Measurements from ENCODE around the gene KRTDAP.
A peak's percentile ranks its signal among the peaks of the same experiment; 100 is the strongest.

The KRTDAP gene

DNA sequence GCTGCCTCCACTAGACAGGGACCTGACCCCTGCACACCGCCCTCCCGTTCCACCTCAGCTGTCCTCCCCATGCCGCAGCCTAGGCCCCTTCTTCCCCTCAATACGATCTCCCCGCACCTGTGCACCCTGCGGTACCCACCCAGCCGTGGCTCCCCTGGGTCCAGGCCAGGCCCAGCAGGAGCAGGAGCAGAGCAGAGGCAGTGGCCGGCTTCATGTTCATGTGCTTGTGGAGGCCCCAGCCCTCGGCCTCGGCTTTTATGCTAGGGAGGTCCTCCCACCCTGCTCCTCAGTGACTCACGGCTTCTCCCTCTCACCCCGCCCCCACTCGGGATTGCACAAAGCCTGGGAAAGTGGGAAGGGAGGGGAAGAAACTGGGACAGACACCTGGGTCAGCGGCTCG, 11.4 kb upstream of the KRTDAP start:
- no peak overlapping the region for H3K4me3 Mint-ChIP-seq
- H3K27me3 Mint-ChIP-seq, result peaks cover 8% of the 10 kb centered on the region
- H3K4me1 Mint-ChIP-seq, result no peaks in the 10 kb centered on the region
- H3K9me3 Mint-ChIP-seq, result no peaks in the 10 kb centered on the region
- H3K27ac Mint-ChIP-seq, result no peak overlapping the region
- no peaks in the 10 kb centered on the region for H3K36me3 Mint-ChIP-seq

DNA sequence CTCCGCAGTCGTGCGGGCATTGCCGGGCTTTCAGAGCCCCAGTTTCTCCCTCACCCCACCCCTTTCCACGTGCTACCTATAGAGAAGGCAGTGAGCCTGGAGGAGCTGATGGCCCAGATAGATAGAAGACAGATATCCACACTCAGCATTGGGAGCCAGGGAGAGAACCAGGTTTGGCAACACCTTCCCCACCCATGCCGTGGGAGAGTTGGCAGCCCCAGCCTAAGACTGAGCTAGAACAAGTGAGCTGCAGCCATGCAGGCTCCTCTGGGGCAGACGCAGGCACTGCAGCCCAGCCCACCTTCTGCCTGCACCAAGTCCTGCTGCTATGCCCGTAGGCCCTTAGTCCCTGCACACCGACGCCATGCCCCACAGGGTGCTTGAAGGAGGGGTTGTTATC, 10.3 kb upstream of the KRTDAP start:
- Mint-ChIP-seq H3K9me3 (no peaks in the 10 kb centered on the region), H3K27me3 (peaks cover 8% of the 10 kb centered on the region), H3K4me1 (no peaks in the 10 kb centered on the region), H3K4me3 (no peak overlapping the region), H3K36me3 (no peaks in the 10 kb centered on the region), H3K27ac (no peak overlapping the region)

DNA sequence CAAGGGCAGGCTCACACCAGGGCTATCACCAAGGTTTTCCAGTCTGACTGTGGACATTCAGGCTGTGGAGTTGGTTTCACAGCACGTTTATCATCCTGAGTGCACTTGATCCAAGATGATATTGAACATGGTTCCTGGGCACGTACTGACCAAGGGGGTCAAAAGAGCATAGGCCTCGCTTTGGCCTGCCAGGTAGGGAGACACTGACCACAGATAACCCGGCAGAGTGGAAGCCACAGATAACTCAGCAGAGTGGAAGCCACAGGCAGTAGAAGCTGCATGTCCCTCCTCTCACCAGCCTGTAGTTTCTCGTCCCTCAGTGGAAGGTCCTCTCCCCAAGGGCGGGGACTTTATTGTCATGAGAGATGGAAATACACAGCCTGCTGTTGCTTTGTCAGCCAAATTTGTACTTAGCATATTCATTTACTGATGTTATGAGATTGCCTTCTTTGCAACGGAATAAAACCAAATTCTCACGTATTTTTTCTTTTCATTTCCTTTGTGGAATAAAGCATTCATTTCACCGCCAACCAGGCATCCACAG, 8.8 kb upstream of the KRTDAP start:
- H3K4me1 Mint-ChIP-seq, result peaks cover 8% of the 10 kb centered on the region
- H3K4me3 Mint-ChIP-seq, result no peak overlapping the region
- H3K36me3 Mint-ChIP-seq, result no peaks in the 10 kb centered on the region
- no peak overlapping the region for H3K27ac Mint-ChIP-seq
- H3K27me3 Mint-ChIP-seq, result peaks cover 3% of the 10 kb centered on the region
- no peaks in the 10 kb centered on the region for H3K9me3 Mint-ChIP-seq

DNA sequence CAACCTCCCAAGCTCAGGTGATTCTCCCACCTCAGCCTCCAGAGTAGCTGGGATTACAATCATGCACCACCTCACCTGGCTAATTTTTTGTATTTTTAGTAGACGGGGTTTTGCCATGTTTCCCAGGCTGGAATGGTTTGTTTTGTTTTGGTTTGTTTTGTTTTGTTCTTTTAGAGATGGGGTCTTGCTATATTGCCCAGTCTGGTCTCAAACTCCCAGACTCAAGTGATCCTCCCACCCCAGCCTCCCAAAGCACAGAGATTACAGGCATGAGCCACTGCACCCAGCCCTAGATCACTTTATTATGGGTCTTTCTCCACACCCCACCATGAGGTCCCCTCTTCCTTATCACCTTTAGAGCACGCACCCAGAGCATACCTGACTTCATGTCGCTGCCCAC, 8.0 kb upstream of the KRTDAP start:
- no peak overlapping the region for H3K4me3 Mint-ChIP-seq
- H3K27ac Mint-ChIP-seq, result no peak overlapping the region
- peaks cover 3% of the 10 kb centered on the region for H3K27me3 Mint-ChIP-seq
- H3K4me1 Mint-ChIP-seq, result peaks cover 8% of the 10 kb centered on the region
- no peaks in the 10 kb centered on the region for H3K9me3 Mint-ChIP-seq
- H3K36me3 Mint-ChIP-seq, result no peaks in the 10 kb centered on the region

DNA sequence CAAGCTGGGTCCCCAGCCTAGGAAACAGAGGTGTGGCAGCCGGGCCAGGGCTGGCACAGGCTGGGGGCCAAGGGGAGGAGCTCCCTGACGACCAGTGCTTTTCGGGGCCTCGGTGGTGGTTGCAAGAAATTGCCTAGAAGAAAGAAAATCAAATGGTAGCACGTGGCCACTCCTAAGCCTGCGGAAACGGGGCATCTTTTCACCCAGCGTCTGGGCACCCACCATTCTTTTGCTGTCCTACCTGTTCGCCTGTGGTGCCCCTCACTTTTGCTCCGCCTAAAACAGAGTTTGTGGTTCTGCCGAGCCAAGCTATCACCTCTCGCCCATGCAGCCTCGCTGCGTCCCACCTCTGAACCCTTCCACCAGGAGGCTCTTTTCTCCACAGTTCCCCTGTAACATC, 7.1 kb upstream of the KRTDAP start:
- peaks cover 8% of the 10 kb centered on the region for H3K4me1 Mint-ChIP-seq
- no peaks in the 10 kb centered on the region for H3K9me3 Mint-ChIP-seq
- H3K27ac Mint-ChIP-seq, result no peak overlapping the region
- no peaks in the 10 kb centered on the region for H3K36me3 Mint-ChIP-seq
- no peak overlapping the region for H3K4me3 Mint-ChIP-seq
- peaks cover 2% of the 10 kb centered on the region for H3K27me3 Mint-ChIP-seq

DNA sequence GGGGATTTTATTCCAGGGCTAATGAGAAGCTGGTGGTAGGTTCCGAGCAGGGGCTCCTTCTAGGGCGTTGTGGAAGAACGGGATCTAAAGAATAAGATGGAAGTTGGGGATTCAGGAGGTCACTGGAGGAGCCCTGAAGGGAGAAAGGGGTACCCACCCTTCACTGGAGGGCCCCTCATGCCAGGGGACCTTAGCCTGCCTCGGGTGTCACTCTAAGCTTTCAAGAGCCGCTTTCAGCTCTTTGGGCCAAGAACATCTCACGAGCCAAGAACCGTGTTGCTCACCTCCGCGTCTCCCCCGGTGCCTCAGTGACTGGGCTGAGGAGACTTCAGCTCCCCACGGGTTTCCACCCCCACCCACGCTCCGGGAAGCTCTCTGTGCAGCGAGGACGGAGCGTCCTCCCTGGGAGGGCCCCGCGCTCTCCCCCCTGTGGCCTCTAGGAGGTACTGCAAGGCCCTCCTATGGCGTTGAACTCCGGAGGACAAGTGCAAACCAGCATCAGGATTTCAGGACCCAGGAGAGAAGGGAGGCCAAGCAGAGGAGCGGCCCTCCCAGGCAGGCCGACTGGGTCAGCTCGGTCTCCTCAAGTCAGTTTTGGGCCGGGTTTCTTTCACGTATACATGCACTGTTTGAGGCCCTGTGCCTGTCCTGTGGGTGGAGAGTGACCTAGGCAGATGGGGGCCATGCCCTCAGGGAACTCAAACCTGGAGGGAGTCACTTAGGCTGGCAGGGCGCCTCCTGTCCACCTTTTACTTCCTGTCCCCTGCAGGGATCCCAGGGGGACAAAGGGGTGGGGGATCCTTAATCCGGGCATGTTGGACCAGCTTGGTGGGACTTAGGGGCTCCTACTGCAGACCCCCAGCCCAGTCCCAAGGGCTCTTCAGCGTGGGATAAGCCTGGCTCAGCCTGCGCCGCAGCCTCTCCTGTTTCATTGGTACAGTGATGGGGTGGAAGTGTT, 5.1 kb upstream of the KRTDAP start:
- peaks cover 8% of the 10 kb centered on the region for H3K4me1 Mint-ChIP-seq
- H3K36me3 Mint-ChIP-seq, result no peaks in the 10 kb centered on the region
- peak overlapping the region; percentile 27 for H3K4me3 Mint-ChIP-seq
- no peaks in the 10 kb centered on the region for H3K27me3 Mint-ChIP-seq
- no peak overlapping the region for H3K27ac Mint-ChIP-seq
- no peaks in the 10 kb centered on the region for H3K9me3 Mint-ChIP-seq

DNA sequence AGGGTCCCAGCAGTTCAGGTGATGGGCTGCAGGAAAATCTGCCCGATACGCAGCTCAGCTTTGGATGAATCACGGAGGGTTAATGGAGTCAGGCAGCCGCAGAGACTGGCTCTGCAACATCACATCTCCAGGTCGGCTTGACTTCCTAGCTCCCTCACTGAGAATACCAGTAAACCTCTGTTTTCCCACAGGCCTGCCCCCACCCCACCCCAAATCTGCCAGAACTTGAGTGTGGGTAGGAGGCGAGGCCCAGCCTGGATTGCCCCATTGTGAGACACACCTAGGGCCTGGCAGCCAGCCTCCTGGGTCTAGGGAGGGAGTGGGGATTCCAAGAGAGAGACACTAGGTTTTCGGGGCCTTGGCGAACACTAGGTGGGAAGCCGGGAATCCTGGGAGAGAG, 3.7 kb upstream of the KRTDAP start:
- Mint-ChIP-seq H3K4me1 (peaks cover 8% of the 10 kb centered on the region), H3K27ac (no peak overlapping the region), H3K9me3 (no peaks in the 10 kb centered on the region), H3K36me3 (no peaks in the 10 kb centered on the region), H3K27me3 (no peaks in the 10 kb centered on the region), H3K4me3 (no peak overlapping the region)

DNA sequence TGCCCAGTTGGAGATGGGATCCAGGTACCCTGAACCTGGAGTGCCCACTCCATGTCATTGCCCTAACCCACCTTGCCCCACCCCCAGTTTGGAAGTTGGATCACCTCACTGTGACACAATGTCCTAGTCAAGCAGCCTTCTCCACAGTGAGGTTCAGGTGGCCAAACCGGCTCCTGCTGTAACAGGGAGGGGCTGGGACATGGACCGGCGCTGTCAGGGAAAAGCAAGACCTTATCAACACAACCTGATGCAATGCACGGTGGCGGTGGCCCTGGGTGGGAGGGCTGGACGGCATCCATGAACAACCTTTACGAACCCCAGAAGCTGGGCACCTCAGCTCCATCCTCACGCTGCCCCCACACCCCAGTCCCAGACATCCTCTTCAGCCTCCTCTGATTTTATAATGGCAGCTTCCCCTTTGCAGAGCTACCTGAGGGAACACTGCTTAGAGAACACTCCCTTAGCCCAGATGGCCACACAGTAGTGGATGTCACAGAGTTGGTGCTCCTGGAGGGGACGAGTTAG, 1.6 kb upstream of the KRTDAP start:
- Mint-ChIP-seq H3K27me3 (no peaks in the 10 kb centered on the region), H3K27ac (no peak overlapping the region), H3K4me3 (no peak overlapping the region)

DNA sequence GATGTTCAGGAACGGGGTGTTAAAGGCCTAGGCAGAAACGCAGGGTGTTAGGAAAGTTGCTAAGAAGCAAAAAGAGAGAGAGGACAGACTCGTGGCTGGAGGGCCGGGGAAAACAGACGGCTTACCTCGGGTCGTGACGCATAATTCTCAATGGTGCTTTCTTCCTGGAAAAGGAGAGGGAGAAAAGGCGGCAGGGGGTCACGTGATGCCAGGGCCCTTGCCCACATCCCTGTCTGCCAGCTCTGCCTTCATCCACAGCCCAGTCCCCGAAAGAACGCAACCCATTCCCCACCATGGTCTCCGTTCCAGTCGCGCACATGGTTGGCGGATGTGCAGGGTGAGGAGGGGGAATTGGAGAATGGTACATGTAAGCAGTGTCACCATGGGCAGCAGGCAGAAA, 1.6 kb downstream of the KRTDAP start:
- H3K27ac Mint-ChIP-seq, result peak overlapping the region; percentile 26
- no peaks in the 10 kb centered on the region for H3K4me1 Mint-ChIP-seq
- no peak overlapping the region for H3K4me3 Mint-ChIP-seq

More for the DNA sequence above, 1.6 kb upstream of the KRTDAP start:
- Mint-ChIP-seq H3K4me1 (peaks cover 8% of the 10 kb centered on the region), H3K9me3 (no peaks in the 10 kb centered on the region), H3K36me3 (no peaks in the 10 kb centered on the region)

DNA sequence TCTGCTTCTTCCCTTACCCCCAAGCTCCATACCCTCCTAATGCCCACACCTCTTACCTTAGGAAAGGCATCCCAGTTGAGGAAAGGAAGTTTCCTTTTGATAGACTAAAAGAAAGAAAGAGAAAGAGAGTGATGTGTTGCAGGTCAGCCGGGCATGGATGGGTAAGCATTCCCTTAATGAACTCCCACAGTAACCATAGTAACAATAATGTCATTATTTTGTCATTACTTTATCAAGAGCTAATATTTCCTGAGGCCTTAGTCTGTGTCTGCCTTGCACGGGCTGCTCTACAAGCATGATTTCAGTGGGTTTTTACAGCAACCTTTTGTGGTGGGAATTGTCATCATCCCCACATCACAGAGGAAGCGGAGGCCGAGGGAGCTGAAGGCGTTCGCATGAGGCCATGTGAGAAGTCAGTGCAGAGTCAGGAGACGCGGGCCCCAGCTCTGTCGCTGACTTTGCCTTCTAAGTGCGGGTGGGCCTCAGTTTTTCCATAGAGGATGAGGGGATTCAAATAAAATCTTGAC, 2.5 kb downstream of the KRTDAP start:
- H3K27ac Mint-ChIP-seq, result no peak overlapping the region
- no peaks in the 10 kb centered on the region for H3K4me1 Mint-ChIP-seq
- no peaks in the 10 kb centered on the region for H3K36me3 Mint-ChIP-seq
- peaks cover 2% of the 10 kb centered on the region for H3K27me3 Mint-ChIP-seq
- no peaks in the 10 kb centered on the region for H3K9me3 Mint-ChIP-seq
- H3K4me3 Mint-ChIP-seq, result no peak overlapping the region

More for the DNA sequence above, 1.6 kb downstream of the KRTDAP start:
- Mint-ChIP-seq H3K9me3 (no peaks in the 10 kb centered on the region), H3K27me3 (no peaks in the 10 kb centered on the region), H3K36me3 (no peaks in the 10 kb centered on the region)

DNA sequence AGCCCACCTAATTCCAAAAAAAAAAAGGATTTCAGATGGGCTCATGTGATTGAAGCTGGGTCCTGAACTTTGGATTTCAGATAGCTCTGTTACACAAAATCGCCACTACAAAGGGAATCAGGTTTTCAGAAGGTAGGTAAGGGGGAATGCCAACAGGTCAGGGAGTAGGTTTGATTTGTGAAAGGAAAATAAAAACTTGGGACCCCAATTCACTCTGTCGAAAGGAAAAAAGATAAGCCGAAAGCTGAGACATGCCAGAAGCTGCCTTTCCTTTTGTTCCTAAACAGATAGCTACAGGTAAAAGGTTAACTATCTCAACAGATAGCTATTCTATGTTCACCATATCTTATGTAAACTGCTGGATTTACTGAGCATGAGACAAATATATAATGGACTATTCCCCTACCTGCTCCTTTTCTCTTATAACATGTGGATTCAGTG, 4.0 kb downstream of the KRTDAP start:
- Mint-ChIP-seq H3K27ac (no peak overlapping the region), H3K27me3 (peaks cover 2% of the 10 kb centered on the region), H3K36me3 (no peaks in the 10 kb centered on the region), H3K4me1 (no peaks in the 10 kb centered on the region), H3K9me3 (no peaks in the 10 kb centered on the region), H3K4me3 (no peak overlapping the region)

DNA sequence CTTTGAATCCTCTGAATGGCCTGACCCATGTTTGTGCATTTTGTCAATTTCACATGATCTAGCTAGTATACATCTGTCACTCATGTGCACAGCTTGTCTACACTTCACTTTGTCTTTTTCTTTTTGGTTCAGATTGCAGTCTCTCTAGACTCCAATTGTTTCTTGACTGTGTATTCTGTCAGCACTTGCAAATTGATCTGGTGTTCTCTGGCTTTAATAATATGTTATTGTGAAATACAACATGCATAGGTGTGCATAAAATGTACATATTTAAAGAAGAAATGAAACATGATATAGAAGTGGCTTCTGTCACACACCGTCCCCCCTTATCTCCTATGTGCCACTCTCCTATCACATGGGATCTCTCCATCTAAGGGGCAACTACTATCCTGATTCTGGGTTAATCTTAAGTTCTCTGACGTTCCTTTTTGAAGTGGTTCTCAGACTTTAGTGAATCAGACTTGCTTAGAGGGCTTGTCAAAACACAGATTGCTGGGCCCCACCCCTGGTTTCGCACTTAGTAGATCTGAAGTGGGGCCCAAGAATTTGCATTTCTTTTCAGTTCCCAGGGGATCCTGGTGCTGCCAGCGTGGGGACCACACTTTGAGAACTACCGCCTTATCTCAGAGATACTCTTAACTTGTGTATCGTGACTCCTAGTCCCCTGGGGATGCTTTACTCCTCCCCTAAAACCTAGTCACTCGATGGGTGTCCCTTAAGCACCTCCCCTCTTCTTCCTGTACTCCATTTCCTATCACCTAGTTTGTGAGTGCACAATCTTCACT, 5.8 kb downstream of the KRTDAP start:
- no peak overlapping the region for H3K4me3 Mint-ChIP-seq
- H3K27ac Mint-ChIP-seq, result no peak overlapping the region
- no peaks in the 10 kb centered on the region for H3K9me3 Mint-ChIP-seq
- no peaks in the 10 kb centered on the region for H3K4me1 Mint-ChIP-seq
- no peaks in the 10 kb centered on the region for H3K36me3 Mint-ChIP-seq
- H3K27me3 Mint-ChIP-seq, result peaks cover 2% of the 10 kb centered on the region

DNA sequence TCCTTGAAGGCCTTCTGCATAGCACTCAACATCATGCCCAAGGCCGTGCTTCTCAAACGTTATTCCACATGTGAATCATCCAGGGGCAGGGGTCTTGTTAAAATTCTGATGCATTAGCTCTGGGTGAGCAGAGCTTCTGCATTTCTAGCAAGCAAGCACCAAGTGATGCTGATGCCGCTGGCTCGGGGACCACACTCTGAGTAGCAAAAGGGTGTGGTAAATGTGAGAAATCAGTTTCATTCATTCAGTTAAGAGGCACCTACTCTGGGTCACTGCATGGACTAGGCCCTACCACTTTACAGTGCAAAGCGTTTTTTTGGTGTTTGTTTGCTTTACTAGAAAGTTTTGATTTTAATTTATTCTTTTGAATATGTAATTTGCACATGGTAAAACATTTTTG, 7.2 kb downstream of the KRTDAP start:
- peaks cover 2% of the 10 kb centered on the region for H3K27me3 Mint-ChIP-seq
- no peaks in the 10 kb centered on the region for H3K9me3 Mint-ChIP-seq
- H3K36me3 Mint-ChIP-seq, result no peaks in the 10 kb centered on the region
- H3K4me1 Mint-ChIP-seq, result no peaks in the 10 kb centered on the region
- H3K27ac Mint-ChIP-seq, result peak overlapping the region; percentile 41
- H3K4me3 Mint-ChIP-seq, result no peak overlapping the region

DNA sequence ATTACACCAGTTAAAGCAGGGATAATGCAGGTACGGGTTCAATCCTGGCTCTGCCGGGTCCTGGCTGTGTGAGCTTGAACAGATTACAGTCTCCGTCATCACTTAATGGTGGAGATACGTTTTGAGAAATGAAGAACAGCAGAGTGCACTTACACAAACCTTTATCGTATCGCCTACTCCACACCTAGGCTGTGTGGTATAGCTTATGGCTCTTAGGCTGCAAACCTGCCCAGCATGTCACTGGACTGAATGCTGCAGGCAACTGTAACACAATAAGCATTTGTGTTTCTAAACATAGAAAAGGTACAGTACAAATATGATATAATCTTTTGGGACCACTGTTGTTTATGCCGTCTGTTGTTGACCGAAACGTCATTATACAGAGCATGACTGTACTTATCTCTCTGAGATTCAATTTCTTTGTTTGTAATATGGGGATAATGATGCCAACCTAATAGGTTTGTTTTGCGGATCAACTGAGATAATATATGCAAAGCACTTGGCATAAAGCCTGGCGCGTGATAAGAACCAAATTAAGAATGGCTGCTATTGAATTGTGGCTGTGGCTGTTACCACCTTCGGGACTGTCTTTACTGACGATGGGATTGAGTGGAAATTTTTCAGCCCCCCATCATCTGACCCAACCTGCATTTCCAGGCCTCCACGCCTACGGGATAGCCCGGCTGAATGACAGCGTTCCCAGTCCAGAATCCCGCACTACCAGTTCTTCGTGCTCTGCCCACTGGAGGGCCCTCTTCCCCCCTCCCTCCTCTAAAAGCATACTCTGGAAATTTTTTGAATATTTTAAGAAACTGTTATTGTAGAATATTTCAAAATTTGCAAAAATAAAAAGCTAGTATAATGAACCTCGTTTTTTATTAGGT, 11.2 kb downstream of the KRTDAP start:
- no peaks in the 10 kb centered on the region for H3K9me3 Mint-ChIP-seq
- peaks cover 2% of the 10 kb centered on the region for H3K27me3 Mint-ChIP-seq
- H3K4me3 Mint-ChIP-seq, result no peak overlapping the region
- H3K4me1 Mint-ChIP-seq, result no peaks in the 10 kb centered on the region
- no peak overlapping the region for H3K27ac Mint-ChIP-seq
- no peaks in the 10 kb centered on the region for H3K36me3 Mint-ChIP-seq

DNA sequence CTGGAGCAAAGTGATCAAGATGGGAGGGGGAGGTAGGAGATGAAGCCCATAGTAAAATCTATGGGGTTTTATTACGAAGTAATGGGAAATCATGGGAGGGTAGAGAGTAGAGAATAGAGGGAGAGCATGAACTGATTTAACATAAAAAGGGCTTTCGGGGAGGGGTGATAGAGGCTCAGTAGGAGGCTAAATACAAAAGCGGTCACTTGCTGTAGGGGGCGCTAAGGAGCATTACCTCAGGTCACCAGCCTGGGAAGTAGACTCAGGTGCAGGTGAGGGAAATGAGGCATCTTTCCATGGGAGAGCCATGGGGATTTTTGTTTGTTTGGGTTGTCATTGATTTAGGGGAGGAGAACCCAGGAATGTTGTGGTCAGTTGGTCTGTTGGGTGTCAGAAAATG, 14.1 kb downstream of the KRTDAP start:
- no peaks in the 10 kb centered on the region for H3K4me1 Mint-ChIP-seq
- no peaks in the 10 kb centered on the region for H3K36me3 Mint-ChIP-seq
- H3K27ac Mint-ChIP-seq, result no peak overlapping the region
- no peak overlapping the region for H3K4me3 Mint-ChIP-seq
- no peaks in the 10 kb centered on the region for H3K9me3 Mint-ChIP-seq
- H3K27me3 Mint-ChIP-seq, result no peaks in the 10 kb centered on the region
